Parathyroid adenoma (tissue), 2 donors: ENCODE data around the gene VSTM1.
A peak's percentile ranks its signal among the peaks of the same experiment; 100 is the strongest.

Experiments
- H2AFZ ChIP-seq: fragments of 300-600 bp; sonication (generic); one replicate; pipeline ENCODE4 v1.7.0; 2017; ENCODE audit warnings: antibody characterized with exemption, mild to moderate bottlenecking
- H3K27ac ChIP-seq: fragments of 300-600 bp; sonication (generic); one replicate; pipeline ENCODE4 v1.7.0; 2017
- H3K27me3 ChIP-seq: fragments of 300-600 bp; sonication (generic); one replicate; pipeline ENCODE4 v1.7.0; 2017; ENCODE audit warnings: low read length; ENCODE audit not compliant: control insufficient read depth, insufficient read depth
- H3K36me3 ChIP-seq: fragments of 300-600 bp; sonication (generic); one replicate; pipeline ENCODE4 v1.7.0; 2017; ENCODE audit warnings: low read length; ENCODE audit not compliant: control insufficient read depth, insufficient read depth
- H3K4me1 ChIP-seq: fragments of 300-600 bp; sonication (generic); one replicate; pipeline ENCODE4 v1.7.0; 2017; ENCODE audit warnings: control low read depth
- H3K4me2 ChIP-seq: fragments of 300-600 bp; sonication (generic); one replicate; pipeline ENCODE4 v1.7.0; 2017; ENCODE audit warnings: low read length
- H3K4me3 ChIP-seq: fragments of 300-600 bp; sonication (generic); one replicate; pipeline ENCODE4 v1.7.0; 2017; ENCODE audit warnings: low read depth, low read length
- H3K79me2 ChIP-seq: fragments of 300-600 bp; sonication (generic); one replicate; pipeline ENCODE4 v1.7.0; 2017; ENCODE audit warnings: control low read depth
- H3K9ac ChIP-seq: fragments of 300-600 bp; sonication (generic); one replicate; pipeline ENCODE4 v1.7.0; 2017; ENCODE audit warnings: mild to moderate bottlenecking
- H3K9me3 ChIP-seq: fragments of 300-600 bp; sonication (generic); one replicate; pipeline ENCODE4 v1.7.0; 2017; ENCODE audit warnings: low read length; ENCODE audit not compliant: control insufficient read depth
- CTCF ChIP-seq: fragments of 300-600 bp; sonication (generic); IDR thresholded peaks from one replicate; pipeline ENCODE4 v1.7.0; 2017; ENCODE audit warnings: antibody characterized with exemption, mild to moderate bottlenecking
- donor health status: primary hyperparathyroidism.

The VSTM1 gene

GRCh38 chr19:54095136-54095858, 31.6 kb upstream of the VSTM1 start:
- Histone ChIP-seq H3K9ac (no peak overlapping the region), H3K27me3 (no peaks in the 10 kb centered on the region), H2AFZ (peak overlapping the region; percentile 97), H3K4me1 (no peaks in the 10 kb centered on the region), H3K36me3 (no peaks in the 10 kb centered on the region), H3K4me3 (peak overlapping the region; percentile 50), H3K9me3 (no peaks in the 10 kb centered on the region), H3K27ac (no peak overlapping the region), H3K79me2 (no peaks in the 10 kb centered on the region), H3K4me2 (peak overlapping the region; percentile 87)
- no peak for TF ChIP-seq CTCF

GRCh38 chr19:54094426-54095000, 30.8 kb upstream of the VSTM1 start:
- no peaks in the 10 kb centered on the region for H3K4me1 ChIP-seq
- no peak overlapping the region for H3K27ac ChIP-seq
- H3K4me2 ChIP-seq, result no peak overlapping the region
- no peaks in the 10 kb centered on the region for H3K9me3 ChIP-seq
- no peak for TF ChIP-seq CTCF
- H2AFZ ChIP-seq, result no peak overlapping the region
- H3K4me3 ChIP-seq, result no peak overlapping the region
- no peaks in the 10 kb centered on the region for H3K79me2 ChIP-seq
- H3K36me3 ChIP-seq, result no peaks in the 10 kb centered on the region
- H3K27me3 ChIP-seq, result no peaks in the 10 kb centered on the region
- H3K9ac ChIP-seq, result no peak overlapping the region

GRCh38 chr19:54084410-54084809, 20.7 kb upstream of the VSTM1 start:
- Histone ChIP-seq H3K9ac (no peak overlapping the region), H2AFZ (no peak overlapping the region), H3K79me2 (no peaks in the 10 kb centered on the region), H3K9me3 (no peaks in the 10 kb centered on the region), H3K4me1 (no peaks in the 10 kb centered on the region), H3K4me2 (no peak overlapping the region), H3K4me3 (no peak overlapping the region), H3K27ac (no peak overlapping the region), H3K36me3 (no peaks in the 10 kb centered on the region), H3K27me3 (no peaks in the 10 kb centered on the region)
- TF ChIP-seq CTCF, result no peak

GRCh38 chr19:54081032-54081431, 17.3 kb upstream of the VSTM1 start, which contains the start of gene TARM1:
TARM1 (minus strand) TSS chr19:54081365; CDS start chr19:54081340, 25 bp downstream.
- no peak within 1 kb of the TSS for H3K27ac ChIP-seq
- H3K4me3 ChIP-seq, result no peak within 1 kb of the TSS
- no peaks in the 10 kb centered on the region for H3K79me2 ChIP-seq
- no peaks in the 10 kb centered on the region for H3K36me3 ChIP-seq
- no peak within 1 kb of the TSS for H3K4me2 ChIP-seq
- H3K27me3 ChIP-seq, result no peaks in the 10 kb centered on the region
- no peak within 1 kb of the TSS for H2AFZ ChIP-seq
- no peaks in the 10 kb centered on the region for H3K9me3 ChIP-seq
- no peaks in the 10 kb centered on the region for H3K4me1 ChIP-seq
- TF ChIP-seq CTCF, result no peak
- no peak within 1 kb of the TSS for H3K9ac ChIP-seq

DNA sequence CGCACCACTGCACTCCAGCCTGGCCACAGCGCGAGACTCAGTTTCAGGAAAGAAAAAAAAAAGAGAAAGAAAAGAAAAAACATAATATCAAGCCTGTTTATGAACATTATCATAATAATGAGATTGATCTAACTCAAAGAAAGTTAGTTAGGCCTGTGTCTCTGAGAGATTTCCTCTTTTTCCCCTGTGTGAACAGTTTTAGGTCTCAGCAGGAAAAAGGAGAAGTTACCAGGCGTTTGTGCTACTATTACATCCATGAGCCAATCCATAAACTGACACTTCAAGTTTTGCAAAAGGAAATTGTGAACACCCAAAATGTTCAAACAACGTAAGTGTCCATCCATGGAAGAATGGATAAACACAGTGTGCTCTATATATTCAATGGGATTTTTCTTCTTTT, 13.6 kb upstream of the VSTM1 start:
- H2AFZ ChIP-seq, result no peak overlapping the region
- no peaks in the 10 kb centered on the region for H3K79me2 ChIP-seq
- TF ChIP-seq CTCF, result no peak
- H3K36me3 ChIP-seq, result no peaks in the 10 kb centered on the region
- H3K27me3 ChIP-seq, result no peaks in the 10 kb centered on the region
- no peak overlapping the region for H3K27ac ChIP-seq
- no peak overlapping the region for H3K9ac ChIP-seq
- no peak overlapping the region for H3K4me3 ChIP-seq
- no peaks in the 10 kb centered on the region for H3K4me1 ChIP-seq
- H3K4me2 ChIP-seq, result no peak overlapping the region
- no peaks in the 10 kb centered on the region for H3K9me3 ChIP-seq
